Glutamatergic neuron (in vitro differentiated cells): ENCODE results near the gene EMD. TPM values are rescaled to one million over a fixed set of nuclear protein-coding genes. Genes with fewer than 3 reads are reported as not detected.

Source experiments
- DNase-seq: peaks from one replicate; pipeline ENCODE4 v3.0.0; 2022
- H3K27ac Mint-ChIP-seq: one replicate; pipeline ENCODE4 v1.8.0; 2020; ENCODE audit warnings: mild to moderate bottlenecking, mixed read lengths, inconsistent platforms; ENCODE audit not compliant: unreplicated experiment
- H3K27me3 Mint-ChIP-seq: one replicate; pipeline ENCODE4 v1.8.0; 2020; ENCODE audit warnings: mild to moderate bottlenecking, moderate library complexity, mixed read lengths, inconsistent platforms; ENCODE audit not compliant: unreplicated experiment
- H3K36me3 Mint-ChIP-seq: one replicate; pipeline ENCODE4 v1.8.0; 2020; ENCODE audit warnings: mild to moderate bottlenecking, mixed read lengths, inconsistent platforms; ENCODE audit not compliant: unreplicated experiment
- H3K4me1 Mint-ChIP-seq: one replicate; pipeline ENCODE4 v1.8.0; 2020; ENCODE audit warnings: mild to moderate bottlenecking, low read depth, mixed read lengths, inconsistent platforms; ENCODE audit not compliant: unreplicated experiment
- H3K4me3 Mint-ChIP-seq: one replicate; pipeline ENCODE4 v1.8.0; 2020; ENCODE audit warnings: mild to moderate bottlenecking, mixed read lengths, inconsistent platforms; ENCODE audit not compliant: unreplicated experiment
- H3K9me3 Mint-ChIP-seq: one replicate; pipeline ENCODE4 v1.8.0; 2020; ENCODE audit warnings: mild to moderate bottlenecking, moderate library complexity, mixed read lengths, inconsistent platforms; ENCODE audit not compliant: unreplicated experiment
- CTCF ChIP-seq: fragments of 200-600 bp; sonication (generic); IDR thresholded peaks from one replicate; pipeline ENCODE4 v1.5.0; 2021; ENCODE audit not compliant: partially characterized antibody, unreplicated experiment
- total RNA-seq: library from RNA; stranded (reverse); fragmentation: NEBNext Ultra II Directional; extraction: Animal tissue kit (Norgen Biotek cat#: 25700); gene quantifications from one replicate; pipeline ENCODE4 v1.2.1, GENCODE V29; 2021; ENCODE audit not compliant: unreplicated experiment

EMD gene
- total RNA-seq, 1 donor from 2014 or later, result 56.8 TPM

GRCh38 chrX:154369449-154370299, 9.4 kb upstream of the EMD start:
- H3K9me3 Mint-ChIP-seq, result peaks cover 6% of the 10 kb centered on the region
- TF ChIP-seq CTCF, result no peak
- peak overlapping the region; percentile 92 for H3K27ac Mint-ChIP-seq
- H3K27me3 Mint-ChIP-seq, result peaks cover 5% of the 10 kb centered on the region
- H3K36me3 Mint-ChIP-seq, result no peaks in the 10 kb centered on the region
- H3K4me1 Mint-ChIP-seq, result no peaks in the 10 kb centered on the region
- peak overlapping the region; percentile 91 for H3K4me3 Mint-ChIP-seq
- DNase-seq, result peak; percentile 55

DNA sequence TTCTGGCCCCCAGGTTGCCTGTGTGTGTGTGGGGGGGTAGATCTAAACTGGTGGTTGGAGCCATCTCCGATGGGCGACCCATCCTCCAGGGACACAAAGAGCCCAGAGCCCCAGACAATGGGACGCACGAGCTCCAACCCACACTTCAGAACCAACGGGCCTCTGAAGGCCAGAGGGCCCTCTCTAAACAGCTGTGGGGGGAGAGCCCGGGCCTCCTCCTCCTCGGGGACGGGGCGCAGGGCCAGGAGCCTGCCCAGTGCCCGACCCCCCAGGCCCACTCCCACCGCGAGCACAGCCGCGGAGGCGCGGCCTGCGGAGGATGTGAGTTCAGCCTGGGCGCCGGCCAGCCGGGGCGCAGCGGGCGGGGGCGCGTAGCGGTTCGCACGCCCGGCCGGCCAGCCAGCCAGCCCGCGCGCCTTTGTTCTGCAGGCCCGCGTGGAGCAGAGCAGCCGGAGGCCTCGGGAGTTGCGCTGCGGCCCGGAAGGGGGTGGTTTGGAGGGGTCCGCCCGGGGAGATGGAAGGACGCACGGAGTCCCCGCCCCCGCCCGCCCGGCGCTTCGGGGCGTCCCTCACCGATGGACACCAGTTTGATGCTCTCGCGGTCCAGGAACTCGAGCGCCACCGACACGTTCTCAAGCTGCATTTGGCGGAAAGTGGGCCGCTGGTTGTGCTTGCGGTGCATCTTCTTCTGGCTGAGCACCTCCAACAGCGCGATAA, 8.6 kb upstream of the EMD start:
- H3K27ac Mint-ChIP-seq, result peak overlapping the region; percentile 92
- peaks cover 5% of the 10 kb centered on the region for H3K27me3 Mint-ChIP-seq
- peaks cover 1% of the 10 kb centered on the region for H3K4me1 Mint-ChIP-seq
- H3K36me3 Mint-ChIP-seq, result no peaks in the 10 kb centered on the region
- peaks cover 4% of the 10 kb centered on the region for H3K9me3 Mint-ChIP-seq
- peak; percentile 30 for DNase-seq
- TF ChIP-seq CTCF, result no peak
- peak overlapping the region; percentile 91 for H3K4me3 Mint-ChIP-seq

GRCh38 chrX:154371017-154371788, 7.9 kb upstream of the EMD start:
- TF ChIP-seq CTCF, result no peak
- Mint-ChIP-seq H3K27me3 (peaks cover 3% of the 10 kb centered on the region), H3K27ac (peak overlapping the region; percentile 43), H3K4me1 (peaks cover 1% of the 10 kb centered on the region), H3K36me3 (no peaks in the 10 kb centered on the region), H3K9me3 (peaks cover 2% of the 10 kb centered on the region), H3K4me3 (peak overlapping the region; percentile 75)
- peak; percentile 89 for DNase-seq

DNA sequence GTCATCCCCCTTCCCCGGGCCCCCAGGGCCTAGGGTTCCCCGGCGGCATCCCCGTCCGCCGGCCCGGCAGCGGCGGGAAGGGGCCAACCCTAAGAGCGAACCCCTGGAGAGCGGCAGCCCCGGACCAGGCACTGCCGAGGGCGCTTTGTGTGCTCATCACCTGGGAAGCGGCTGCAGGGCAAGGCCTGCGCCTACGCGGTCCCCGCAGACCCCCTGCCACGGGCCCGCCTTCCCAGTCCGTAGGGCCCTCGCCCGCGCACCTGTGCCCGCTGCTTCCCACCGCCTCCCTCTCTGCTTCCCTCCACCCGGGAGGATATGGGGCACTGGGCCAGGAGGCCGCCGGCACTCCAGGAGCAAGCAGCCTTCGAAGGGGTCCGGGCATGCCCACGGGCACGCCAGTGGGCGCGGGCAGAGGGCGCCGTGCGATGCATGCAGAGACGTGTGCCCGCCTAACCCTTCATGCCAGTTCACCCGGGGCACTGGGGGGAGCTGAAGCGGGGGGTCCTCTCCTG, 7.2 kb upstream of the EMD start:
- no peak for DNase-seq
- Mint-ChIP-seq H3K36me3 (no peaks in the 10 kb centered on the region), H3K27me3 (peaks cover 3% of the 10 kb centered on the region), H3K27ac (no peak overlapping the region), H3K4me1 (peaks cover 1% of the 10 kb centered on the region), H3K9me3 (peaks cover 2% of the 10 kb centered on the region), H3K4me3 (no peak overlapping the region)
- TF ChIP-seq CTCF, result no peak
